Peyer's patch (tissue), 4 donors: ENCODE measurements around the gene SHB. TPM values are rescaled to one million over a fixed set of nuclear protein-coding genes. Genes with fewer than 3 reads are reported as not detected.

Experiments
- DNase-seq, 3 donors: peaks; one replicate each; pipeline ENCODE4 v3.0.0-alpha.2; 2017 to 2019
- H3K27ac ChIP-seq, 4 donors: fragments of 200-600 bp; sonication (generic); one replicate each; pipeline ENCODE4 v1.5.1; 2016 to 2019
- H3K27me3 ChIP-seq, 2 donors: fragments of 200-600 bp; sonication (generic); one replicate each; pipeline ENCODE4 v1.5.1; 2019
- H3K36me3 ChIP-seq, 3 donors: fragments of 200-600 bp; sonication (generic); one replicate each; pipeline ENCODE4 v1.5.1; 2016 to 2019
- H3K4me1 ChIP-seq, 4 donors: fragments of 200-600 bp; sonication (generic); one replicate each; pipeline ENCODE4 v1.5.1; 2016 to 2019
- H3K4me3 ChIP-seq, 4 donors: fragments of 200-600 bp; sonication (generic); 1 replicate in 3 of 4; 2 replicates in 1 of 4; pipeline ENCODE4 v1.5.1; 2016 to 2019; ENCODE audit warnings: mild to moderate bottlenecking in 1 of 4
- H3K9me3 ChIP-seq, 4 donors: fragments of 200-600 bp; sonication (generic); one replicate each; pipeline ENCODE4 v1.5.1; 2016 to 2019; ENCODE audit warnings: mild to moderate bottlenecking in 1 of 4
- POLR2A ChIP-seq, 2 donors: fragments of 450-650 bp; IDR thresholded peaks; one replicate each; pipeline ENCODE4 v1.5.1; 2017; ENCODE audit warnings: antibody characterized with exemption in 2 of 2, mild to moderate bottlenecking in 2 of 2, moderate library complexity in 2 of 2
- total RNA-seq, 4 donors: library from RNA; depleted of rRNA; stranded (reverse); fragments of >200 nt; gene quantifications; one replicate each; pipeline ENCODE4 v1.1.0, GENCODE V29; 2016
- TF ChIP-seq, protein P1 (sequence below), 6 experiments: fragments of 450-650 bp in 4 of 6; fragments of 200-600 bp in 2 of 6; sonication (generic) in 1 of 6; IDR thresholded peaks; one replicate each; pipeline ENCODE4 v1.5.1; 2017 to 2019; ENCODE audit warnings: antibody characterized with exemption in 6 of 6, mild to moderate bottlenecking in 3 of 6, moderate library complexity in 1 of 6

SHB gene
- total RNA-seq, 4 donors from 2014 or later = 14.5 to 31.1 (median 25.6) TPM

DNA sequence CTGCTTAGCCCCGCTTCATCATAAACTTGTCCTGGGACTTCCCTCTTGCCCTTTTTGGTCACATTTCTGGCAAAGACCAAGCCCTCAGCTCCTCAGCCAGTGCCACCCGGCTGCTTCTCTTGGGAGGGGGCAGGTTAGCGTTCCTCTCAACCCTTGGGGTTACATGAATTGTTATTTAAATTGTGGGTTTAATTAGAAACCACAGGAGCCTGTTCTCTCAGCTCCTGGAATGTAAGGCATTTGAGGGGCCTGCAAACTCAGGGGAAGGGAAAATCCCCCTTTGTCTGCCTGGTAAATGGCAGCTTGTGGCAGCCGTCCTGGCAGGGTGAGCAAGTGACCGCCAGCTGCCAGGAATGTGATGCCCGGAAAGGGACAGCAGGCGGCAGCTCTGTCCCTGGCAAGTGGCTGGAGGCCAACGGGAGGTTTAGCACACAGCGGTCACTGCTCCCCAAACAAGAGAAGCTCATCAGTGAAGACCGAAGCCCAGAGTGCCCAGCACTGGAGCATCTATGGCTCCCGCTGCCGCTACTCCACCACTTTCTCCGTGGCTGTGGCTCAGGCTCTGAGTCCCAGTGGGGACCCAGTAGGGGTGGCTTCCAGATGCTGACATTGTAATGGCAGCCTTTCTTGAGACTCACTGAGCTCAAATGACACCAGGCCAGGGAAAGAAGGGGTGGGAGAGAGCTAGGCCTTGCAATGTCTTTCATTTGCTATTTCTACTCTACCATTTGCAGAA, 51.7 kb downstream of the SHB start:
- TF ChIP-seq, protein P1, sequence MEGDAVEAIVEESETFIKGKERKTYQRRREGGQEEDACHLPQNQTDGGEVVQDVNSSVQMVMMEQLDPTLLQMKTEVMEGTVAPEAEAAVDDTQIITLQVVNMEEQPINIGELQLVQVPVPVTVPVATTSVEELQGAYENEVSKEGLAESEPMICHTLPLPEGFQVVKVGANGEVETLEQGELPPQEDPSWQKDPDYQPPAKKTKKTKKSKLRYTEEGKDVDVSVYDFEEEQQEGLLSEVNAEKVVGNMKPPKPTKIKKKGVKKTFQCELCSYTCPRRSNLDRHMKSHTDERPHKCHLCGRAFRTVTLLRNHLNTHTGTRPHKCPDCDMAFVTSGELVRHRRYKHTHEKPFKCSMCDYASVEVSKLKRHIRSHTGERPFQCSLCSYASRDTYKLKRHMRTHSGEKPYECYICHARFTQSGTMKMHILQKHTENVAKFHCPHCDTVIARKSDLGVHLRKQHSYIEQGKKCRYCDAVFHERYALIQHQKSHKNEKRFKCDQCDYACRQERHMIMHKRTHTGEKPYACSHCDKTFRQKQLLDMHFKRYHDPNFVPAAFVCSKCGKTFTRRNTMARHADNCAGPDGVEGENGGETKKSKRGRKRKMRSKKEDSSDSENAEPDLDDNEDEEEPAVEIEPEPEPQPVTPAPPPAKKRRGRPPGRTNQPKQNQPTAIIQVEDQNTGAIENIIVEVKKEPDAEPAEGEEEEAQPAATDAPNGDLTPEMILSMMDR (IDR thresholded peaks at IDR 0.05) = no peak
- no peak for TF ChIP-seq POLR2A (IDR thresholded peaks at IDR 0.05)
- no peaks in the 10 kb centered on the region for H3K27me3 ChIP-seq
- no peak overlapping the region for H3K27ac ChIP-seq
- no peak overlapping the region for H3K4me3 ChIP-seq
- DNase-seq = no peak
- H3K36me3 ChIP-seq = peaks cover 0 to 20% (median 0%) of the 10 kb centered on the region in 3 donors
- no peaks in the 10 kb centered on the region for H3K9me3 ChIP-seq
- H3K4me1 ChIP-seq = peaks cover 0 to 19% (median 0%) of the 10 kb centered on the region in 4 donors

DNA sequence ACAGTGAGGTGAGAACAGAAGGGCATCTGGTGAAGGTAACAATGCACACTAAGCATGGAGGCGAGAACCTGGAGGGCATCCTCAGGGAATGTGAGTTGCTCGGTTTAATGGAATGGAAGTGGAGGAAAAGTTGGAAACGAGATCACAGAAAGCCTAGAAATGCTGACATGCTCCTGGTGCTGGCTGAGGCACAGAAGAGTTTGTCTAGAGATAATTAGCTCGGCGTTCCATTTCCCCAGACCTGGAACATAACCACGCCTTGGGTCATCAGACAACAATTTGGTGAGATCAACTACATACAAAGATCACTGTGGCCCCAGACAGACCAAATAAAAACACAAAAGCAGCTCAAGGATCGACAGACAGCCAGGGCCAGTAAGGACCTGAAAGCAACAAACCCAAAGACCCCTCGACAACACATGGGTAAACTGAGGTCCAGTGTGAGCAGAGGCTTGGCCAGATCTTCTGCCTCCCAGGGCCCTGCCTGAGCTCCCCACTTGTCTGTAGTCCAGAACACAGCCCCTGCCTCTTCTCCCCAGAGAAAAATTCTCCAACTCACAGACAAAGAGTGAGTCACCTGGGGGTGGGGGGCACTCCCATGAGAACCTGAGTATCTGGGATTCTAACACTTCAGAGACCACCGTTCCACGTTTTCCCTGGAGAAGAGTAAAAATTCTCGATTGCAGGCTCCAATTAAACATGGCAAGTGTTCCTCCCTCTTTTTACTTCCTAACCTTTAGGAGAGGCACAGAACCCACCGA, 52.5 kb downstream of the SHB start:
- no peaks in the 10 kb centered on the region for H3K27me3 ChIP-seq
- peaks cover 0 to 19% (median 0%) of the 10 kb centered on the region in 4 donors for H3K4me1 ChIP-seq
- no peaks in the 10 kb centered on the region for H3K9me3 ChIP-seq
- no peak overlapping the region for H3K27ac ChIP-seq
- H3K36me3 ChIP-seq = peaks cover 0 to 20% (median 0%) of the 10 kb centered on the region in 3 donors
- DNase-seq = no peak
- TF ChIP-seq, protein P1 (IDR thresholded peaks at IDR 0.05) = no peak
- no peak for TF ChIP-seq POLR2A (IDR thresholded peaks at IDR 0.05)
- H3K4me3 ChIP-seq = no peak overlapping the region

DNA sequence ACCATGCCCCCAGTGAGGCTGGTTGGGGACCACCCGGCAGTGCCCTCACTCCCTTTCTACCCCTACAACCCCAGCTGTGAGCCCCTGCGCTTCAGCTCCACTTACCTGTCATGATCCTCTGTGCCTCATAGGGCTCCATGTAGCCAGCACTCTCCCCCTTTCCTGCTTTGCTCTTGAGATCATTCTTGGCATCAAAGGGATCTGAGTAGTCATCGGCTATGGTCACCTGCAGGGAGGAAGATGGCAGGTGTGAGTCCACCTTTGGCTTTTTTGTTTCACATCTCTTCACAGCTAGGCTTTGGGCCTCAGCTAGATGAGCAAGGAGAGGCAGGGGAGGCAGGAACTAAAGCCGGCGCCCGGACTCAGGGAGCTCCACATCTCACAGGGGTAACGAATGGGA, 53.1 kb downstream of the SHB start:
- TF ChIP-seq POLR2A (IDR thresholded peaks at IDR 0.05) = no peak
- peaks cover 0 to 20% (median 0%) of the 10 kb centered on the region in 3 donors for H3K36me3 ChIP-seq
- DNase-seq = no peak
- peaks cover 0 to 19% (median 0%) of the 10 kb centered on the region in 4 donors for H3K4me1 ChIP-seq
- no peaks in the 10 kb centered on the region for H3K9me3 ChIP-seq
- H3K4me3 ChIP-seq = no peak overlapping the region
- no peaks in the 10 kb centered on the region for H3K27me3 ChIP-seq
- H3K27ac ChIP-seq = no peak overlapping the region

DNA sequence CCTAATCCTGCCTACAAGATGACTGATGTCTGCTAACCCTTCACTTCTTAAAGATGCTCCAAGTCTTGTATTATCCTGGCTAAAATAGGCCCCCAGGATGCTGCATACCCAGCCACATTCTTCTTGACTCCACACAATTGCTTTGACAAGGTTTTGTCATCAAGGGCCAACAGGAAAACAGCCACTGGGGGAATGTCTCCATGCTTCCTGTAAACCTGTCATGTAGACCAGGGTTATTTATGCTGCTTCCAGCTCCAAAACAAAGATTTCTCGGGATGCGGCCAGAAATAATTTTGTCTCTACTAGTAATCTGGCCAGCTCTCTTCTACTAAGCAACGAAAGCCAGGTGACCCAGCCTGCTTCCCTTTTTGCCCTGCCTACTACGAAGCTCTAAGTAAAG, 53.8 kb downstream of the SHB start:
- H3K4me3 ChIP-seq = no peak overlapping the region
- no peak overlapping the region for H3K27ac ChIP-seq
- TF ChIP-seq, protein P1 (IDR thresholded peaks at IDR 0.05) = no peak
- TF ChIP-seq POLR2A (IDR thresholded peaks at IDR 0.05) = no peak

DNA sequence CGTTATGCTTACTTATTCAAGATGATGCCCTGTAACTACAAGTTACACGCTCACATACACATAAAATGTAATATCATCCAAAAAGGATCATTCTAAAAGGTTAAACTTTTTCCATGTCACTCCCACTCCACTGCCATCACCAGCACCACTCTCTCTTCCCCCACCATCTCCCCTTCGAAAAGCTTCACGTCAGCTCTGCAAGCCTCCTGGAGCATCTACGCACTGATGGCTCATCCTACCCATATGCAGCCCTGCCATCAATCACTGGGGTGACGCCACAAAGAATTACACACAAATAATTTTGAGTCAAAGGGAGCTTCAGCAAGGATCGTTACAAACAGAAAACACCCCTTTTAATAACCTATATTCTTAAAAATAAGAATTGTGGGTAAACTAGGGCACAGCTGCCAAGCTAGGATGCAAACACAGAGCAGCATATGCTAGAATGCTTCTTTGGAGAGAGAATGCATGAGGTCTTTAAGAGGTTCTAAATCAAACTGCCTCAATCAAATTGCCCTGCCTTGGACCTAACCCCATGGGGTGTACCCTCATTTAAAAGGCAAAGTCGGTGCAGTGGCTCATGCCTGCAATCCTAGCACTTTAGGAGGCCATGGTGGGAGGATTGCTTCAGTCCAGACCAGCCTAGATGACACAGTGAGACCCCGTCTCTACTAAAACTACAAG, 56.1 kb downstream of the SHB start:
- Histone ChIP-seq H3K4me3 (no peak overlapping the region), H3K4me1 (peaks cover 0 to 17% (median 5%) of the 10 kb centered on the region in 4 donors), H3K9me3 (no peaks in the 10 kb centered on the region), H3K27ac (no peak overlapping the region), H3K36me3 (peaks cover 0 to 20% (median 0%) of the 10 kb centered on the region in 3 donors), H3K27me3 (no peaks in the 10 kb centered on the region)
- no peak for TF ChIP-seq POLR2A (IDR thresholded peaks at IDR 0.05)
- TF ChIP-seq, protein P1 (IDR thresholded peaks at IDR 0.05) = no peak
- no peak for DNase-seq

More for the DNA sequence above, 53.8 kb downstream of the SHB start:
- Histone ChIP-seq H3K27me3 (no peaks in the 10 kb centered on the region), H3K36me3 (peaks cover 0 to 20% (median 0%) of the 10 kb centered on the region in 3 donors), H3K4me1 (peaks cover 0 to 15% (median 0%) of the 10 kb centered on the region in 4 donors), H3K9me3 (no peaks in the 10 kb centered on the region)
- no peak for DNase-seq
